HepG2 (cell line): Measurements from ENCODE around the gene PSD. TPM values are rescaled to one million over a fixed set of nuclear protein-coding genes. Genes with fewer than 3 reads are reported as not detected.

ENCODE experiments used
- AGO1 ChIP-seq: fragments of 200-400 bp; formaldehyde crosslinking; IDR thresholded peaks from 2 replicates; pipeline ENCODE4 v1.6.1; 2017; ENCODE audit warnings: mild to moderate bottlenecking, low read depth, low read length, moderate library complexity; ENCODE audit not compliant: poor library complexity, severe bottlenecking
- BCL6 ChIP-seq: IDR thresholded peaks from 2 replicates; pipeline ENCODE4 v1.6.1; 2016; ENCODE audit warnings: missing genetic modification reagents, missing compliant biosample characterization
- DNMT3B ChIP-seq: conservative IDR thresholded peaks from 2 replicates; pipeline ENCODE4 v1.6.1; 2016; ENCODE audit warnings: missing biosample characterization, control low read depth
- HNF4G ChIP-seq, 2 experiments: sonication (generic) in 1 of 2; formaldehyde crosslinking in 1 of 2; IDR thresholded peaks; 2 replicates each; pipeline versions ENCODE4 v1.4.0 to v1.6.1; 2011 to 2020; ENCODE audit warnings: borderline replicate concordance in 2 of 2, low read depth in 2 of 2, mild to moderate bottlenecking in 2 of 2, low read length in 1 of 2, missing genetic modification reagents in 1 of 2, moderate library complexity in 1 of 2
- MEIS1 ChIP-seq: sonication (generic); formaldehyde crosslinking; IDR thresholded peaks from 2 replicates; pipeline ENCODE4 v1.9.0; 2021; ENCODE audit warnings: mild to moderate bottlenecking, missing genetic modification reagents, moderate library complexity, borderline replicate concordance
- SOX6 ChIP-seq, 2 experiments: fragments of 450-650 bp in 1 of 2; sonication (generic) in 1 of 2; formaldehyde crosslinking in 1 of 2; IDR thresholded peaks; 2 replicates each; pipeline versions ENCODE4 v1.4.0 to v1.6.1; 2017 to 2020; ENCODE audit warnings: antibody characterized with exemption in 1 of 2, mild to moderate bottlenecking in 1 of 2, missing genetic modification reagents in 1 of 2
- ZC3H4 ChIP-seq: sonication (generic); formaldehyde crosslinking; IDR thresholded peaks from 2 replicates; pipeline ENCODE4 v1.4.0; 2020; ENCODE audit warnings: missing genetic modification reagents, borderline replicate concordance
- ZNF337 ChIP-seq: sonication (generic); formaldehyde crosslinking; IDR thresholded peaks from 2 replicates; pipeline ENCODE4 v1.5.1; 2020; ENCODE audit warnings: missing genetic modification reagents, low read depth, mild to moderate bottlenecking, borderline replicate concordance
- ZNF496 ChIP-seq: sonication (generic); formaldehyde crosslinking; IDR thresholded peaks from 2 replicates; pipeline ENCODE4 v1.8.1; 2023; ENCODE audit warnings: mild to moderate bottlenecking, moderate library complexity, missing genetic modification reagents; ENCODE audit not compliant: insufficient replicate concordance
- ZNF557 ChIP-seq: sonication (generic); formaldehyde crosslinking; IDR thresholded peaks from 2 replicates; pipeline ENCODE4 v1.4.0; 2020; ENCODE audit warnings: missing genetic modification reagents
- ZNF749 ChIP-seq: sonication (generic); formaldehyde crosslinking; IDR thresholded peaks from 2 replicates; pipeline ENCODE4 v1.8.0; 2022; ENCODE audit warnings: mild to moderate bottlenecking, missing genetic modification reagents, moderate library complexity, borderline replicate concordance
- ZNF83 ChIP-seq: sonication (generic); formaldehyde crosslinking; IDR thresholded peaks from 2 replicates; pipeline ENCODE4 v1.4.0; 2020; ENCODE audit warnings: missing genetic modification reagents, mild to moderate bottlenecking, borderline replicate concordance
- polyA plus RNA-seq, 8 experiments: library from polyadenylated mRNA; depleted of rRNA in 3 of 8; stranded (reverse) in 7 of 8; unstranded in 1 of 8; fragments of >200 nt; fragmentation: Illumina TruSeq in 4 of 8; extraction: Trizol in 4 of 8; gene quantifications; 2 replicates each; pipeline versions ENCODE4 v1.2.1 to v1.2.3, GENCODE V29; 2011 to 2016; ENCODE audit warnings: low read depth in 4 of 8, missing spikeins in 1 of 8, mixed read lengths in 1 of 8; ENCODE audit not compliant: insufficient read depth in 1 of 8
- total RNA-seq, 5 experiments: library from RNA; depleted of rRNA; stranded (reverse); fragments of >200 nt; fragmentation: Illumina TruSeq; extraction: Trizol; gene quantifications; 2 replicates each; pipeline ENCODE4 v1.2.3, GENCODE V29; 2016; ENCODE audit warnings: low read depth in 1 of 5
- TF ChIP-seq, protein P1 (sequence below): sonication (generic); formaldehyde crosslinking; IDR thresholded peaks from one replicate; pipeline ENCODE4 v1.5.1; 2020; ENCODE audit warnings: mild to moderate bottlenecking, missing genetic modification reagents; ENCODE audit errors: not compliant biosample characterization
- TF ChIP-seq, protein P2 (sequence below): sonication (generic); formaldehyde crosslinking; IDR thresholded peaks from 2 replicates; pipeline ENCODE4 v1.5.0; 2020; ENCODE audit warnings: missing genetic modification reagents, mild to moderate bottlenecking, borderline replicate concordance
- TF ChIP-seq, protein P3 (sequence below): sonication (generic); formaldehyde crosslinking; IDR thresholded peaks from 2 replicates; pipeline ENCODE4 v1.4.0; 2020; ENCODE audit warnings: mild to moderate bottlenecking, missing genetic modification reagents
- TF ChIP-seq, protein P4 (sequence below), 2 experiments: sonication (generic) in 1 of 2; formaldehyde crosslinking in 1 of 2; IDR thresholded peaks; 2 replicates each; pipeline versions ENCODE4 v1.4.0 to v1.6.1; 2018 to 2020; ENCODE audit warnings: missing genetic modification reagents in 2 of 2, borderline replicate concordance in 1 of 2, low read depth in 1 of 2, mild to moderate bottlenecking in 1 of 2, missing biosample characterization in 1 of 2

The PSD gene
- total and polyA plus RNA-seq, 2 of the 13 experiments (the other 11 are each of a cell fraction or from before 2014, with no cell fraction given): 0.35 to 0.58 TPM

DNA sequence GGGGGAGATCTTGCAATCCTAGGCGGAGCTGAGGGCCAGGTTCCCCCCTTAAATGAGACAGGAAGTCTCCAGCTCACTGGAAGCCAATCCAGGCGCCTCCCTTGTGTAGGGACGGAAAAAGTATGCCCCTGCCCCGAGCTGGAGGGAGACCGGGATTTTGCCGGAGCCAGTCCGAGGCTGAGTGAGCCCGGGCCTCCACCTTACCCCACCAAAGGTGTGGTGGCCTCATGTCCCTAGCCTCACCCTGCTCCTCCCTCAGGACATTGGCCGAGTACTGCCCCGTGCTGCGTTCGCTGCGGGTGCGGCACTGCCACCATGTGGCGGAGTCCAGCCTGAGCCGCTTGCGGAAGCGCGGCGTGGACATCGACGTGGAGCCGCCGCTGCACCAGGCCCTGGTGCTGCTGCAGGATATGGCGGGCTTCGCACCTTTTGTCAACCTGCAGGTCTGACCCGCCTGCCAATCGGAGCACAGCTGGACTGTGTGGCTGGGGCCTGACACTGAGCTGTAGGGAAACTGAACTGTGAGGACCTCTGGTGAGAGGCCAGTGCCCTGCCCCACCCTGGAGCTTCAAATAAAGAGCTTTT, 4.1 kb upstream of the PSD start (continued):
- TF ChIP-seq, protein P1, sequence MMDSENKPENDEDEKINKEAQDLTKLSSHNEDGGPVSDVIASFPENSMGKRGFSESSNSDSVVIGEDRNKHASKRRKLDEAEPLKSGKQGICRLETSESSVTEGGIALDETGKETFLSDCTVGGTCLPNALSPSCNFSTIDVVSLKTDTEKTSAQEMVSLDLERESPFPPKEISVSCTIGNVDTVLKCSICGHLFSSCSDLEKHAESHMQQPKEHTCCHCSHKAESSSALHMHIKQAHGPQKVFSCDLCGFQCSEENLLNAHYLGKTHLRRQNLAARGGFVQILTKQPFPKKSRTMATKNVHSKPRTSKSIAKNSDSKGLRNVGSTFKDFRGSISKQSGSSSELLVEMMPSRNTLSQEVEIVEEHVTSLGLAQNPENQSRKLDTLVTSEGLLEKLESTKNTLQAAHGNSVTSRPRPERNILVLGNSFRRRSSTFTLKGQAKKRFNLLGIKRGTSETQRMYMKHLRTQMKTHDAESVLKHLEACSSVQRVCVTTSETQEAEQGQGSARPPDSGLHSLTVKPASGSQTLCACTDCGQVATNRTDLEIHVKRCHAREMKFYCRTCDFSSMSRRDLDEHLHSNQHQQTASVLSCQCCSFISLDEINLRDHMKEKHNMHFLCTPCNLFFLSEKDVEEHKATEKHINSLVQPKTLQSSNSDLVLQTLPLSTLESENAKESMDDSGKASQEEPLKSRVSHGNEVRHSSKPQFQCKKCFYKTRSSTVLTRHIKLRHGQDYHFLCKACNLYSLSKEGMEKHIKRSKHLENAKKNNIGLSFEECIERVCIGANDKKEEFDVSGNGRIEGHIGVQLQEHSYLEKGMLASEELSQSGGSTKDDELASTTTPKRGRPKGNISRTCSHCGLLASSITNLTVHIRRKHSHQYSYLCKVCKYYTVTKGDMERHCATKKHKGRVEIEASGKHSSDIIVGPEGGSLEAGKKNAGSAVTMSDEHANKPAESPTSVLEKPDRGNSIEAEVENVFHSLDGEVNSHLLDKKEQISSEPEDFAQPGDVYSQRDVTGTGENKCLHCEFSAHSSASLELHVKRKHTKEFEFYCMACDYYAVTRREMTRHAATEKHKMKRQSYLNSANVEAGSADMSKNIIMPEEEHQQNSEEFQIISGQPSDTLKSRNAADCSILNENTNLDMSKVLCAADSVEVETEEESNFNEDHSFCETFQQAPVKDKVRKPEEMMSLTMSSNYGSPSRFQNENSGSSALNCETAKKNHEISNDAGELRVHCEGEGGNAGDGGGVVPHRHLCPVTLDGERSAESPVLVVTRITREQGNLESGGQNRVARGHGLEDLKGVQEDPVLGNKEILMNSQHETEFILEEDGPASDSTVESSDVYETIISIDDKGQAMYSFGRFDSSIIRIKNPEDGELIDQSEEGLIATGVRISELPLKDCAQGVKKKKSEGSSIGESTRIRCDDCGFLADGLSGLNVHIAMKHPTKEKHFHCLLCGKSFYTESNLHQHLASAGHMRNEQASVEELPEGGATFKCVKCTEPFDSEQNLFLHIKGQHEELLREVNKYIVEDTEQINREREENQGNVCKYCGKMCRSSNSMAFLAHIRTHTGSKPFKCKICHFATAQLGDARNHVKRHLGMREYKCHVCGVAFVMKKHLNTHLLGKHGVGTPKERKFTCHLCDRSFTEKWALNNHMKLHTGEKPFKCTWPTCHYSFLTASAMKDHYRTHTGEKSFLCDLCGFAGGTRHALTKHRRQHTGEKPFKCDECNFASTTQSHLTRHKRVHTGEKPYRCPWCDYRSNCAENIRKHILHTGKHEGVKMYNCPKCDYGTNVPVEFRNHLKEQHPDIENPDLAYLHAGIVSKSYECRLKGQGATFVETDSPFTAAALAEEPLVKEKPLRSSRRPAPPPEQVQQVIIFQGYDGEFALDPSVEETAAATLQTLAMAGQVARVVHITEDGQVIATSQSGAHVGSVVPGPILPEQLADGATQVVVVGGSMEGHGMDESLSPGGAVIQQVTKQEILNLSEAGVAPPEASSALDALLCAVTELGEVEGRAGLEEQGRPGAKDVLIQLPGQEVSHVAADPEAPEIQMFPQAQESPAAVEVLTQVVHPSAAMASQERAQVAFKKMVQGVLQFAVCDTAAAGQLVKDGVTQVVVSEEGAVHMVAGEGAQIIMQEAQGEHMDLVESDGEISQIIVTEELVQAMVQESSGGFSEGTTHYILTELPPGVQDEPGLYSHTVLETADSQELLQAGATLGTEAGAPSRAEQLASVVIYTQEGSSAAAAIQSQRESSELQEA: no peak
- TF ChIP-seq ZNF496 (CRISPR knock-in tag): no peak
- TF ChIP-seq ZNF749 (CRISPR knock-in tag): peak; percentile 86; the same call in 1 of the 2 replicates
- peak; percentile 49 for TF ChIP-seq AGO1
- TF ChIP-seq MEIS1: peak; percentile 95
- TF ChIP-seq, protein P2, sequence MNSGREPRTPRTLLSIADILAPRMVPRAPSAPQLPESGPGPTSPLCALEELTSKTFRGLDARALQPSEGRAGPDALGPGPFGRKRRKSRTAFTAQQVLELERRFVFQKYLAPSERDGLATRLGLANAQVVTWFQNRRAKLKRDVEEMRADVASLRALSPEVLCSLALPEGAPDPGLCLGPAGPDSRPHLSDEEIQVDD (CRISPR knock-in tag): peak; percentile 89; the same call in 1 of the 2 replicates
- 0 out of 2 replicates have a peak, but pooled peaks have one; percentile 62 for TF ChIP-seq ZNF557
- peak; percentile 42; the same call in 1 of the 2 replicates for TF ChIP-seq BCL6
- no peak for TF ChIP-seq SOX6 (IDR thresholded peaks at IDR 0.05)
- no peak for TF ChIP-seq SOX6 (CRISPR knock-in tag; IDR thresholded peaks at IDR 0.05)
- TF ChIP-seq, protein P3, sequence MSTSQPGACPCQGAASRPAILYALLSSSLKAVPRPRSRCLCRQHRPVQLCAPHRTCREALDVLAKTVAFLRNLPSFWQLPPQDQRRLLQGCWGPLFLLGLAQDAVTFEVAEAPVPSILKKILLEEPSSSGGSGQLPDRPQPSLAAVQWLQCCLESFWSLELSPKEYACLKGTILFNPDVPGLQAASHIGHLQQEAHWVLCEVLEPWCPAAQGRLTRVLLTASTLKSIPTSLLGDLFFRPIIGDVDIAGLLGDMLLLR (CRISPR knock-in tag): peak; percentile 74
- no peak for TF ChIP-seq ZNF337 (CRISPR knock-in tag)
- TF ChIP-seq, protein P4, sequence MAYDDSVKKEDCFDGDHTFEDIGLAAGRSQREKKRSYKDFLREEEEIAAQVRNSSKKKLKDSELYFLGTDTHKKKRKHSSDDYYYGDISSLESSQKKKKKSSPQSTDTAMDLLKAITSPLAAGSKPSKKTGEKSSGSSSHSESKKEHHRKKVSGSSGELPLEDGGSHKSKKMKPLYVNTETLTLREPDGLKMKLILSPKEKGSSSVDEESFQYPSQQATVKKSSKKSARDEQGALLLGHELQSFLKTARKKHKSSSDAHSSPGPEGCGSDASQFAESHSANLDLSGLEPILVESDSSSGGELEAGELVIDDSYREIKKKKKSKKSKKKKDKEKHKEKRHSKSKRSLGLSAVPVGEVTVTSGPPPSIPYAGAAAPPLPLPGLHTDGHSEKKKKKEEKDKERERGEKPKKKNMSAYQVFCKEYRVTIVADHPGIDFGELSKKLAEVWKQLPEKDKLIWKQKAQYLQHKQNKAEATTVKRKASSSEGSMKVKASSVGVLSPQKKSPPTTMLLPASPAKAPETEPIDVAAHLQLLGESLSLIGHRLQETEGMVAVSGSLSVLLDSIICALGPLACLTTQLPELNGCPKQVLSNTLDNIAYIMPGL (CRISPR knock-in tag; IDR thresholded peaks at IDR 0.05; ENCODE audit: borderline replicate concordance in 1 of 2, low read depth in 1 of 2): peak; percentile 97
- 0 out of 2 replicates have a peak, but pooled peaks have one; percentile 55 for TF ChIP-seq ZC3H4
- TF ChIP-seq ZNF83 (CRISPR knock-in tag): peak; percentile 72; the same call in 1 of the 2 replicates
- peak; percentile 12; the same call in 1 of the 2 replicates for TF ChIP-seq HNF4G (IDR thresholded peaks at IDR 0.05; ENCODE audit: borderline replicate concordance, low read depth, low read length)
- TF ChIP-seq HNF4G (CRISPR knock-in tag; IDR thresholded peaks at IDR 0.05; ENCODE audit: borderline replicate concordance, low read depth): no peak
- TF ChIP-seq DNMT3B (CRISPR knock-in tag): no peak
